DND-41 (cell line): ENCODE data around the gene SPP2.

ENCODE experiments used
- EZH2 ChIP-seq: IDR thresholded peaks from 3 replicates; pipeline ENCODE4 v1.6.1; 2012; ENCODE audit warnings: borderline replicate concordance, low read depth, mild to moderate bottlenecking, moderate library complexity, low read length, inconsistent platforms; ENCODE audit not compliant: severe bottlenecking
- TF ChIP-seq, protein P1 (sequence below): IDR thresholded peaks from 2 replicates; pipeline ENCODE4 v1.5.1; 2012; ENCODE audit warnings: borderline replicate concordance, low read length, moderate library complexity, mild to moderate bottlenecking; ENCODE audit not compliant: poor library complexity, severe bottlenecking; ENCODE audit errors: extremely low read depth

DNA sequence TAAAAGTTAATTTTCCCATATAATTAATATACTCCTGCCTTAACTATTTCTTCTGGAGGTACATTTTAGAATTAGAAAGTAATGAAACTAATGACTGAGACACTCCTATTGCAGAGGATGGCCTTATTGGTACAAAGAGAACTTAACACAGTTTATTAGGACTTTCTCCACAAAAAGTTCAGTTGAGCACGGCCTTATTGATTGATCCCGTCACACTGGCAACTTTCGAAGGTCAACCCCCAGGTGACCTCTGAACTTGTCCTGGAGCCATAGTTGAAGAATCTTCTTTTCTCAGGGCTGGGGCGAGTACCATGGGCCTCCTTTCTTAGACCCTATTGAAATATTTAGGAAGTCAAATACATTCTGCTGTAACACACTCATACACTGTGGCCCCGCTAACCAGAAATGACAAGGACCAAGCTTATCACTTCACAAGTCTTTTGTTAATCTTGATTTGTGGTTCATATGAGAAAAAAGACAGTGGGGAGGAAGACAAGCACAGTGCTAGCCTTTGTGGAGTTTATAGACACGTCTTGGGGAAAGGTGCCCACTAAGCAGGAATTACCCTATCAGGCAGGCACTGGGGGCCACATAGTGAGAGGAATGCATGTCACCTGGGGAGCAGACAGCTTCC lies 11.2 kb downstream of the SPP2 start:
- TF ChIP-seq, protein P1, sequence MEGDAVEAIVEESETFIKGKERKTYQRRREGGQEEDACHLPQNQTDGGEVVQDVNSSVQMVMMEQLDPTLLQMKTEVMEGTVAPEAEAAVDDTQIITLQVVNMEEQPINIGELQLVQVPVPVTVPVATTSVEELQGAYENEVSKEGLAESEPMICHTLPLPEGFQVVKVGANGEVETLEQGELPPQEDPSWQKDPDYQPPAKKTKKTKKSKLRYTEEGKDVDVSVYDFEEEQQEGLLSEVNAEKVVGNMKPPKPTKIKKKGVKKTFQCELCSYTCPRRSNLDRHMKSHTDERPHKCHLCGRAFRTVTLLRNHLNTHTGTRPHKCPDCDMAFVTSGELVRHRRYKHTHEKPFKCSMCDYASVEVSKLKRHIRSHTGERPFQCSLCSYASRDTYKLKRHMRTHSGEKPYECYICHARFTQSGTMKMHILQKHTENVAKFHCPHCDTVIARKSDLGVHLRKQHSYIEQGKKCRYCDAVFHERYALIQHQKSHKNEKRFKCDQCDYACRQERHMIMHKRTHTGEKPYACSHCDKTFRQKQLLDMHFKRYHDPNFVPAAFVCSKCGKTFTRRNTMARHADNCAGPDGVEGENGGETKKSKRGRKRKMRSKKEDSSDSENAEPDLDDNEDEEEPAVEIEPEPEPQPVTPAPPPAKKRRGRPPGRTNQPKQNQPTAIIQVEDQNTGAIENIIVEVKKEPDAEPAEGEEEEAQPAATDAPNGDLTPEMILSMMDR = no peak
- TF ChIP-seq EZH2 = no peak
